Transverse colon (tissue), 4 donors: ENCODE measurements around the gene HOXB5. TPM values are rescaled to one million over a fixed set of nuclear protein-coding genes. Genes with fewer than 3 reads are reported as not detected.

ENCODE experiments used
- DNase-seq: peaks from one replicate; pipeline ENCODE4 v3.0.0-alpha.2; 2019
- H3K27ac ChIP-seq, 4 donors: fragments of 200-600 bp; sonication (generic); 2 replicates each; pipeline ENCODE4 v1.5.1; 2016 to 2018; ENCODE audit warnings: inconsistent platforms in 4 of 4
- H3K27me3 ChIP-seq: fragments of 200-600 bp; sonication (generic); 2 replicates; pipeline ENCODE4 v1.5.1; 2017; ENCODE audit warnings: inconsistent platforms
- H3K36me3 ChIP-seq, 4 donors: fragments of 200-600 bp; sonication (generic); 2 replicates each; pipeline ENCODE4 v1.5.1; 2017 to 2019; ENCODE audit warnings: inconsistent platforms in 4 of 4
- H3K4me1 ChIP-seq, 4 donors: fragments of 200-600 bp; sonication (generic); 2 replicates each; pipeline ENCODE4 v1.5.1; 2017 to 2020; ENCODE audit warnings: inconsistent platforms in 4 of 4
- H3K4me3 ChIP-seq, 4 donors: fragments of 200-600 bp; sonication (generic); 1 replicate in 1 of 4; 2 replicates in 3 of 4; pipeline versions ENCODE4 v1.5.1 to v1.6.1; 2017 to 2019; ENCODE audit warnings: inconsistent platforms in 4 of 4
- H3K9me3 ChIP-seq, 2 donors: fragments of 200-600 bp; sonication (generic); 2 replicates each; pipeline ENCODE4 v1.5.1; 2017 to 2019; ENCODE audit warnings: inconsistent platforms in 2 of 2
- CTCF ChIP-seq, 5 experiments: fragments of 200-600 bp in 3 of 5; fragments of 450-650 bp in 2 of 5; sonication (generic) in 3 of 5; IDR thresholded peaks; 1 replicate in 2 of 5; 2 replicates in 3 of 5; pipeline ENCODE4 v1.5.1; 2016 to 2017; ENCODE audit warnings: antibody characterized with exemption in 5 of 5, inconsistent platforms in 3 of 5, mild to moderate bottlenecking in 2 of 5, moderate library complexity in 1 of 5
- EP300 ChIP-seq: sonication (generic); formaldehyde crosslinking; IDR thresholded peaks from one replicate; pipeline ENCODE4 v1.6.1; 2017; ENCODE audit warnings: antibody characterized with exemption, low read depth
- POLR2A ChIP-seq: fragments of 450-650 bp; IDR thresholded peaks from one replicate; pipeline ENCODE4 v1.6.1; 2016; ENCODE audit warnings: antibody characterized with exemption, mild to moderate bottlenecking, moderate library complexity
- POLR2AphosphoS5 ChIP-seq, 3 donors: sonication (generic); formaldehyde crosslinking; IDR thresholded peaks; one replicate each; pipeline ENCODE4 v1.6.1; 2016; ENCODE audit warnings: antibody characterized with exemption in 3 of 3
- WGBS, 2 donors: methylation state at CpG; one replicate each; pipeline ENCODE4 v1.1.5; 2018; ENCODE audit warnings: low coverage in 1 of 2; 5-methylcytosine and 5-hydroxymethylcytosine counted together
- in situ Hi-C, 4 donors: fragments of 200-750 bp; cut with MboI; loops; one replicate each; pipeline versions ENCODE4 v1.15.0 to v1.15.1; 2017; ENCODE audit warnings: low sequenced_read_pairs in 3 of 4, low pct_ligation_motif_present in 1 of 4, low pct_unique_long_range_greater_than_20kb in 1 of 4
- intact Hi-C: fragments of 100-400 bp; cut with DNase I; formaldehyde crosslinking; loops from one replicate; pipeline ENCODE4 v1.15.1; 2023; ENCODE audit warnings: low total_unique reads
- total RNA-seq, 4 donors: library from RNA; depleted of rRNA; stranded (reverse); fragments of >200 nt; gene quantifications; one replicate each; pipeline ENCODE4 v1.1.0, GENCODE V29; 2016

The HOXB5 gene
- total RNA-seq, 4 donors from 2014 or later = 10.5 to 35.4 (median 18.7) TPM

GRCh38 chr17:48577330-48577945, 16.1 kb downstream of the HOXB5 start:
- H3K27me3 ChIP-seq = peaks cover 7% of the 10 kb centered on the region
- in situ Hi-C loops = no loop called here

GRCh38 chr17:48576479-48577309, 16.9 kb downstream of the HOXB5 start:
- no peaks in the 10 kb centered on the region for H3K36me3 ChIP-seq
- peak overlapping the region; percentile 6 to 54 (median 46) for H3K4me3 ChIP-seq
- TF ChIP-seq EP300 = no peak
- TF ChIP-seq POLR2AphosphoS5 (IDR thresholded peaks at IDR 0.05) = peak; percentile 5 to 36 (median 32)
- in situ Hi-C loops (no loop called here), intact Hi-C loops (loop anchor here (5.0 kb wide), 1 partner anchor 34 kb away; no protein-coding TSS in a partner anchor)
- 33 to 37% methylated on average over 1 to 43 of the region's 43 CpGs for WGBS, 2 donors
- H3K27ac ChIP-seq = peak overlapping the region; percentile 89 to 95 (median 92)
- H3K9me3 ChIP-seq = no peaks in the 10 kb centered on the region
- no peak for DNase-seq
- H3K4me1 ChIP-seq = peaks cover 30 to 92% (median 73%) of the 10 kb centered on the region in 4 donors
- peaks cover 7% of the 10 kb centered on the region for H3K27me3 ChIP-seq

More at GRCh38 chr17:48577330-48577945, 16.1 kb downstream of the HOXB5 start:
- H3K9me3 ChIP-seq = no peaks in the 10 kb centered on the region
- peak overlapping the region; percentile 89 to 95 (median 92) for H3K27ac ChIP-seq
- no peaks in the 10 kb centered on the region for H3K36me3 ChIP-seq
- H3K4me3 ChIP-seq = peak overlapping the region; percentile 6 to 54 (median 46)
- WGBS, 2 donors = 0 to 1% methylated on average over 3 to 10 of the region's 19 CpGs
- peak in 1 of 3 donors; percentile 17 for TF ChIP-seq POLR2AphosphoS5 (IDR thresholded peaks at IDR 0.05)
- no peak for TF ChIP-seq EP300
- intact Hi-C loops = loop anchor here (5.0 kb wide), 1 partner anchor 35 kb away; no protein-coding TSS in a partner anchor
- H3K4me1 ChIP-seq = peaks cover 24 to 85% (median 69%) of the 10 kb centered on the region in 4 donors
- DNase-seq = no peak

GRCh38 chr17:48575673-48576478, 17.7 kb downstream of the HOXB5 start:
- WGBS, 2 donors = 17 to 54% methylated on average over 1 to 22 of the region's 22 CpGs
- no peaks in the 10 kb centered on the region for H3K36me3 ChIP-seq
- TF ChIP-seq POLR2AphosphoS5 (IDR thresholded peaks at IDR 0.05) (no peak), EP300 (no peak), CTCF (IDR thresholded peaks at IDR 0.05) (no peak), POLR2A (no peak)
- no peak for DNase-seq
- no peaks in the 10 kb centered on the region for H3K9me3 ChIP-seq
- peak overlapping the region; percentile 89 to 95 (median 92) for H3K27ac ChIP-seq
- in situ Hi-C loops (no loop called here), intact Hi-C loops (loop anchor here (5.0 kb wide), 1 partner anchor 34 kb away; no protein-coding TSS in a partner anchor)
- H3K4me1 ChIP-seq = peaks cover 36 to 92% (median 71%) of the 10 kb centered on the region in 4 donors
- H3K4me3 ChIP-seq = peak overlapping the region; percentile 6 to 54 (median 46)
- peaks cover 7% of the 10 kb centered on the region for H3K27me3 ChIP-seq

- peaks cover 7% of the 10 kb centered on the region for H3K27me3 ChIP-seq
- no peak for DNase-seq
- peak overlapping the region in 1 of 4 donors; percentile 28 for H3K4me3 ChIP-seq
- WGBS, 2 donors = 52 to 63% methylated on average over 5 to 7 of the region's 7 CpGs
- peak overlapping the region; percentile 89 to 95 (median 92) for H3K27ac ChIP-seq
- in situ Hi-C loops (no loop called here), intact Hi-C loops (loop anchor here (5.0 kb wide), 1 partner anchor 33 kb away; no protein-coding TSS in a partner anchor)
- peaks cover 36 to 92% (median 71%) of the 10 kb centered on the region in 4 donors for H3K4me1 ChIP-seq
- no peaks in the 10 kb centered on the region for H3K36me3 ChIP-seq
- TF ChIP-seq POLR2AphosphoS5 (IDR thresholded peaks at IDR 0.05) = no peak
- no peak for TF ChIP-seq CTCF (IDR thresholded peaks at IDR 0.05)
- no peak for TF ChIP-seq EP300
- TF ChIP-seq POLR2A = no peak
- H3K9me3 ChIP-seq = no peaks in the 10 kb centered on the region
These were observed 18.5 kb downstream of the HOXB5 start for GRCh38 chr17:48575066-48575582.
